ENCODE results near the gene DAB2. TPM values are rescaled to one million over a fixed set of nuclear protein-coding genes. Genes with fewer than 3 reads are reported as not detected.

Gene DAB2
- total and polyA plus RNA-seq, 4 donors, result 29.6 to 112 (median 69.8) TPM

DNA sequence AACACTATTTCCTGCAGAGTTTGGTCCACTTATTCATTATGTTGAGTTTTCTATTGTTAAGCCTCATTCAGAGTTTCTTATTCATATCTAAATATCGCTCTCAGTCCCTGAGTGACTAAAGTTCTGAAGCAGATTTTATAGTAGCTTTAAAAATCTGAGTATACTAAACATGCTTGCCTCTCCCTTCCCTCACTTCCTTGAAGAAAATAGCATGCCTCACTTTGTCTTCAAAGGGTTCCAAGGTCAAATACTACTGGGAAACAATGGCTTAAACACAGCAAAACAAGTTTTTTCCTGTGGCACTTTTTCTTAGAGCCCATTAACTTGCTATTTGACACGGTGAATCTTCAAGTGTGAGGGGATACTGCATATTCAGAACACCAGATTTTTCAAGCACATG is 41.1 kb upstream of the DAB2 start:
- WGBS, 2 donors, result 58 to 74% methylated on average over 2 of the region's 2 CpGs
- Histone ChIP-seq H3K36me3 (ENCODE audit: control insufficient read depth in 4 of 4, insufficient read depth in 4 of 4, low read length in 4 of 4) (no peaks in the 10 kb centered on the region), H3K4me3 (no peak overlapping the region), H3K4me1 (ENCODE audit: control insufficient read depth in 5 of 5, insufficient read depth in 5 of 5, low read length in 5 of 5) (no peaks in the 10 kb centered on the region), H3K9me3 (ENCODE audit: control insufficient read depth in 4 of 4, insufficient read depth in 3 of 4, low read length in 3 of 4) (no peaks in the 10 kb centered on the region), H3K27me3 (ENCODE audit: control insufficient read depth in 3 of 3, insufficient read depth in 3 of 3, low read length in 2 of 3) (no peaks in the 10 kb centered on the region), H3K27ac (ENCODE audit: low read depth in 1 of 2, low read length in 1 of 2) (no peak overlapping the region), H3K9ac (ENCODE audit: insufficient read depth in 1 of 2, low read length in 2 of 2) (no peak overlapping the region)
- TF ChIP-seq, protein P1, sequence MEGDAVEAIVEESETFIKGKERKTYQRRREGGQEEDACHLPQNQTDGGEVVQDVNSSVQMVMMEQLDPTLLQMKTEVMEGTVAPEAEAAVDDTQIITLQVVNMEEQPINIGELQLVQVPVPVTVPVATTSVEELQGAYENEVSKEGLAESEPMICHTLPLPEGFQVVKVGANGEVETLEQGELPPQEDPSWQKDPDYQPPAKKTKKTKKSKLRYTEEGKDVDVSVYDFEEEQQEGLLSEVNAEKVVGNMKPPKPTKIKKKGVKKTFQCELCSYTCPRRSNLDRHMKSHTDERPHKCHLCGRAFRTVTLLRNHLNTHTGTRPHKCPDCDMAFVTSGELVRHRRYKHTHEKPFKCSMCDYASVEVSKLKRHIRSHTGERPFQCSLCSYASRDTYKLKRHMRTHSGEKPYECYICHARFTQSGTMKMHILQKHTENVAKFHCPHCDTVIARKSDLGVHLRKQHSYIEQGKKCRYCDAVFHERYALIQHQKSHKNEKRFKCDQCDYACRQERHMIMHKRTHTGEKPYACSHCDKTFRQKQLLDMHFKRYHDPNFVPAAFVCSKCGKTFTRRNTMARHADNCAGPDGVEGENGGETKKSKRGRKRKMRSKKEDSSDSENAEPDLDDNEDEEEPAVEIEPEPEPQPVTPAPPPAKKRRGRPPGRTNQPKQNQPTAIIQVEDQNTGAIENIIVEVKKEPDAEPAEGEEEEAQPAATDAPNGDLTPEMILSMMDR (IDR thresholded peaks at IDR 0.05; ENCODE audit: control extremely low read depth, extremely low read depth), result no peak
- DNase-seq (no peak), ATAC-seq (ENCODE audit: insufficient read depth, low FRiP score) (no peak)

DNA sequence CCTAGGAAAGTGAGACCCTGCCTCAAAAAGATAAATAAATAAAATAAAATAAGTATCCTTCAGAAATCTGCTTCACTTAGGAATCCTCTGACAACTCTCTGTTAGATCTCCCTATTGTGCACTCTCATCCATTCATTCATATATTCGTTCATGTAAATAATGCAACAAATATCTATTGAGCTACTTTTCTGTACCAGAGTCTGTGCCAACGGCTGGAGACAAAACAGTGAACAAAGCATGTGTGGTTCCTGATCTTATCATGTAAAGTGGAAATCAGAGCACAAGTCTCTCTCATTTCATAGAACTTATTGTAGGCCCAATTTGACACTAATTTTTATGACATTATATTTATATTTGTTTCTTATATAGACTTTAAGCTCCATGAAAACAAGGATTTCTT is 40.3 kb upstream of the DAB2 start:
- Histone ChIP-seq H3K4me1 (ENCODE audit: control insufficient read depth in 5 of 5, insufficient read depth in 5 of 5, low read length in 5 of 5) (no peaks in the 10 kb centered on the region), H3K36me3 (ENCODE audit: control insufficient read depth in 4 of 4, insufficient read depth in 4 of 4, low read length in 4 of 4) (no peaks in the 10 kb centered on the region), H3K9ac (ENCODE audit: insufficient read depth in 1 of 2, low read length in 2 of 2) (no peak overlapping the region), H3K27ac (ENCODE audit: low read depth in 1 of 2, low read length in 1 of 2) (no peak overlapping the region), H3K9me3 (ENCODE audit: control insufficient read depth in 4 of 4, insufficient read depth in 3 of 4, low read length in 3 of 4) (no peaks in the 10 kb centered on the region), H3K27me3 (ENCODE audit: control insufficient read depth in 3 of 3, insufficient read depth in 3 of 3, low read length in 2 of 3) (no peaks in the 10 kb centered on the region), H3K4me3 (no peak overlapping the region)
- TF ChIP-seq, protein P1 (IDR thresholded peaks at IDR 0.05; ENCODE audit: control extremely low read depth, extremely low read depth), result no peak
- ATAC-seq (ENCODE audit: insufficient read depth, low FRiP score), result no peak
- DNase-seq, result no peak
- 68 to 85% methylated on average over 2 of the region's 2 CpGs for WGBS, 2 donors

DNA sequence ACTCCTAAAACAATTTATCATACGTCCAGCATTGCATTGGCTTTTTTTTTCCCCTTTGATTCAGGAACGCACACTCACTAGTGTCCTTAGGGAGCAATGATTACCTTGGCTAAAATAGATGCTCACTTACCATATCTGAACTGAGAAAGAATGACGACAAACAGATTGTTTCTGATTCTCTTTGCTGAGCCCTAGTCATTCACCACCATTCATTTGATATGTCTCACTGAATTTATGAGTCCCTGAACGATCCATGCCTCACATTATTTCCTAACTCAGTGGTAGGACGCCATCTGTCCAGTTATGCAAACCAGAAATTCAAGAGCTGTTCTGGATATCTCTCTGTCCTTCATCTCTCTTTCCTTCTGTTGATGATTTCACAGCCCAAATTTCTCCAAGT is 39.3 kb upstream of the DAB2 start:
- TF ChIP-seq, protein P1 (IDR thresholded peaks at IDR 0.05; ENCODE audit: control extremely low read depth, extremely low read depth), result no peak
- H3K27ac ChIP-seq (ENCODE audit: low read depth in 1 of 2, low read length in 1 of 2), result no peak overlapping the region
- no peak overlapping the region for H3K4me3 ChIP-seq
- H3K36me3 ChIP-seq (ENCODE audit: control insufficient read depth in 4 of 4, insufficient read depth in 4 of 4, low read length in 4 of 4), result no peaks in the 10 kb centered on the region
- no peaks in the 10 kb centered on the region for H3K9me3 ChIP-seq (ENCODE audit: control insufficient read depth in 4 of 4, insufficient read depth in 3 of 4, low read length in 3 of 4)
- WGBS, 2 donors, result 89 to 90% methylated on average over 5 of the region's 5 CpGs
- ATAC-seq (ENCODE audit: insufficient read depth, low FRiP score) (no peak), DNase-seq (no peak)
- no peak overlapping the region for H3K9ac ChIP-seq (ENCODE audit: insufficient read depth in 1 of 2, low read length in 2 of 2)
- H3K27me3 ChIP-seq (ENCODE audit: control insufficient read depth in 3 of 3, insufficient read depth in 3 of 3, low read length in 2 of 3), result no peaks in the 10 kb centered on the region
- peaks cover 0 to 2% (median 0%) of the 10 kb centered on the region in 5 donors for H3K4me1 ChIP-seq (ENCODE audit: control insufficient read depth in 5 of 5, insufficient read depth in 5 of 5, low read length in 5 of 5)

- WGBS, 2 donors, result 90 to 91% methylated on average over 6 of the region's 6 CpGs
Measured at GRCh38 chr5:39462211-39462610, 37.4 kb upstream of the DAB2 start.

More at GRCh38 chr5:39462211-39462610, 37.4 kb upstream of the DAB2 start:
- Histone ChIP-seq H3K4me3 (no peak overlapping the region), H3K27me3 (ENCODE audit: control insufficient read depth in 3 of 3, insufficient read depth in 3 of 3, low read length in 2 of 3) (no peaks in the 10 kb centered on the region), H3K36me3 (ENCODE audit: control insufficient read depth in 4 of 4, insufficient read depth in 4 of 4, low read length in 4 of 4) (no peaks in the 10 kb centered on the region), H3K9ac (ENCODE audit: insufficient read depth in 1 of 2, low read length in 2 of 2) (no peak overlapping the region), H3K9me3 (ENCODE audit: control insufficient read depth in 4 of 4, insufficient read depth in 3 of 4, low read length in 3 of 4) (no peaks in the 10 kb centered on the region), H3K4me1 (ENCODE audit: control insufficient read depth in 5 of 5, insufficient read depth in 5 of 5, low read length in 5 of 5) (peaks cover 0 to 9% (median 0%) of the 10 kb centered on the region in 5 donors), H3K27ac (ENCODE audit: low read depth in 1 of 2, low read length in 1 of 2) (no peak overlapping the region)
- ATAC-seq (ENCODE audit: insufficient read depth, low FRiP score) (no peak), DNase-seq (no peak)
- TF ChIP-seq, protein P1 (IDR thresholded peaks at IDR 0.05; ENCODE audit: control extremely low read depth, extremely low read depth), result no peak

Measured in lung (tissue), 12 donors.